Prostate gland (tissue), 2 donors: ENCODE results near the gene ASPDH.

Experiments
- POLR2A ChIP-seq: fragments of 450-650 bp; IDR thresholded peaks from one replicate; pipeline ENCODE4 v1.6.1; 2016; ENCODE audit warnings: antibody characterized with exemption, mild to moderate bottlenecking
- TF ChIP-seq, protein P1 (sequence below), 4 experiments: fragments of 200-600 bp in 2 of 4; fragments of 450-650 bp in 2 of 4; sonication (generic) in 2 of 4; IDR thresholded peaks; 1 replicate in 3 of 4; 2 replicates in 1 of 4; pipeline ENCODE4 v1.5.1; 2016 to 2019; ENCODE audit warnings: antibody characterized with exemption in 4 of 4, mild to moderate bottlenecking in 2 of 4, moderate library complexity in 2 of 4

DNA sequence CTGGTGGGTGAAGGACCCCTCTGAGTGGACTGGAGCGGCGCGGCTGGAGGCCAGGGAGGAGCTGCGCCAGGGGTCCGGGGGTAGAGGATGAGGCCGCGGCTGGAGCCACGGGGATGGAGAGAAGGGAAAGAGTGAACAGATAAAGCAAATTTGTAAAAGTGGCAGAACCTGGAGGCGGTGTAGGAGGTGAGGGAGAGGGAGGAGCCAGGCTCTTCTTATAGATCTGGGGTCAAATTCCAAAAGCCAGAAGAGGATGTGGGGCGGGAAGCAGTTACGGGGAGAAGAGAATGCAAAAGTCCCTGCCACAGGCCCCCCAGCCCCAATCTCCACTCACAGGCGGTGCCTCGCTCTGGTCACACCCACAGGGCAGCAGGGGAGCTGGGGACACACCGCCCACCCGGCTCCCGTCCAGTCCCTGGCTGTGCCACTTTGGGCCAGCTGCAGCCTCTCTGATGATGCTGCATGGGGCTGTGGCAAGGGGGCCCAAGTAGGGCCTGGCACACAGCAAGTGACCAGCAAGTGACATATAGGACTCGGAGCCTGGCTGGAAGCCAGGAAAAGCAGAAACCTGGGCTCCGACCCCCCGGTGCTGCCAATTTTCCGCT lies 43.4 kb upstream of the ASPDH start:
- TF ChIP-seq, protein P1, sequence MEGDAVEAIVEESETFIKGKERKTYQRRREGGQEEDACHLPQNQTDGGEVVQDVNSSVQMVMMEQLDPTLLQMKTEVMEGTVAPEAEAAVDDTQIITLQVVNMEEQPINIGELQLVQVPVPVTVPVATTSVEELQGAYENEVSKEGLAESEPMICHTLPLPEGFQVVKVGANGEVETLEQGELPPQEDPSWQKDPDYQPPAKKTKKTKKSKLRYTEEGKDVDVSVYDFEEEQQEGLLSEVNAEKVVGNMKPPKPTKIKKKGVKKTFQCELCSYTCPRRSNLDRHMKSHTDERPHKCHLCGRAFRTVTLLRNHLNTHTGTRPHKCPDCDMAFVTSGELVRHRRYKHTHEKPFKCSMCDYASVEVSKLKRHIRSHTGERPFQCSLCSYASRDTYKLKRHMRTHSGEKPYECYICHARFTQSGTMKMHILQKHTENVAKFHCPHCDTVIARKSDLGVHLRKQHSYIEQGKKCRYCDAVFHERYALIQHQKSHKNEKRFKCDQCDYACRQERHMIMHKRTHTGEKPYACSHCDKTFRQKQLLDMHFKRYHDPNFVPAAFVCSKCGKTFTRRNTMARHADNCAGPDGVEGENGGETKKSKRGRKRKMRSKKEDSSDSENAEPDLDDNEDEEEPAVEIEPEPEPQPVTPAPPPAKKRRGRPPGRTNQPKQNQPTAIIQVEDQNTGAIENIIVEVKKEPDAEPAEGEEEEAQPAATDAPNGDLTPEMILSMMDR (IDR thresholded peaks at IDR 0.05): no peak
- TF ChIP-seq POLR2A: no peak
